GM12873 (cell line): ENCODE measurements around the gene MAML3.

Experiments
- TF ChIP-seq, protein P1 (sequence below): IDR thresholded peaks from 2 replicates; pipeline ENCODE4 v1.5.1; 2012; ENCODE audit warnings: low read depth, mild to moderate bottlenecking, moderate library complexity, low read length, control low read depth; ENCODE audit not compliant: insufficient read depth; ENCODE audit errors: missing control alignments

Gene MAML3

DNA sequence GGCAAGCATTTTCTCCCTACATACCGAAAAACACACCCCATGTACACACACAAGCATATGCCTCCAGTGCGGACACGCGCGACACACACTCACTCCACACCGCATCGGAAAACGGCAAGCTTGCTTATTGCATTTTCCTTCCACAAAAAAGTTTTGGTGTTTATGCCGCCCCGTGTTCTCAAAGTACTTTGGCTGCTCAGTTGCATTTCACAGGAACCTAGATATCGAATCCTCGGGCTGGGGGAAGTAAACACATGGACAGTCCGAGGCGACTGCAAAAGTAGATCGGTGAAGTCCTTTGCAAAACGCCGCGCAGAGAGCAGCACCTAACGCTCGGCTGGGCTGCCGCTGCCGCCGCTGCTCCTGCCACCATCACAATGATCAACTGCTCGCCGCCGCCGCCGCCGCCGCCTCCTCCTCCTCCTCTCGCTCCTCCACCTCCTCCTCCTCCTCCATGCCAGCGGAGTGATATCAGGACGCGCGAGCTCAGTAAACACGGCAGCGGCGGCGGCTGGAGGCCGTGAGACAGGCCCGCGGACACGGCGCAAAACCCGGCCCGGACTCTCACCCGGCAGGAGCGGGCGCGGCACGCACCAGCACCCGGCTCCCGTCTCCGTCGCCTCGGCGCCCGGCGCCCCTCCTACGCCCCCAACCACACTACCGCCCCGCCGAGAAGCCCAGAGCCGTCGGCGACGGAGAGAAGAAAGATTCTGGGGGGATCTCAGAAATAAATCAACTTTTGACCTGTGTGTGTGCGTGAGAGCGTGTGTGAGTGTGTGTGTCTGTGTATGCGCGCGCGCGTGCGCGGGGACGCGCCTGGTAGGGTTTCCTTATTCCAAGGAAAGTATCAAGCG is at the start of gene MAML3:
Gene MAML3 (minus strand): TSS at position 467 of the 854 bp plus-strand sequence. CDS start 857 bp downstream, outside the sequence.
- TF ChIP-seq, protein P1, sequence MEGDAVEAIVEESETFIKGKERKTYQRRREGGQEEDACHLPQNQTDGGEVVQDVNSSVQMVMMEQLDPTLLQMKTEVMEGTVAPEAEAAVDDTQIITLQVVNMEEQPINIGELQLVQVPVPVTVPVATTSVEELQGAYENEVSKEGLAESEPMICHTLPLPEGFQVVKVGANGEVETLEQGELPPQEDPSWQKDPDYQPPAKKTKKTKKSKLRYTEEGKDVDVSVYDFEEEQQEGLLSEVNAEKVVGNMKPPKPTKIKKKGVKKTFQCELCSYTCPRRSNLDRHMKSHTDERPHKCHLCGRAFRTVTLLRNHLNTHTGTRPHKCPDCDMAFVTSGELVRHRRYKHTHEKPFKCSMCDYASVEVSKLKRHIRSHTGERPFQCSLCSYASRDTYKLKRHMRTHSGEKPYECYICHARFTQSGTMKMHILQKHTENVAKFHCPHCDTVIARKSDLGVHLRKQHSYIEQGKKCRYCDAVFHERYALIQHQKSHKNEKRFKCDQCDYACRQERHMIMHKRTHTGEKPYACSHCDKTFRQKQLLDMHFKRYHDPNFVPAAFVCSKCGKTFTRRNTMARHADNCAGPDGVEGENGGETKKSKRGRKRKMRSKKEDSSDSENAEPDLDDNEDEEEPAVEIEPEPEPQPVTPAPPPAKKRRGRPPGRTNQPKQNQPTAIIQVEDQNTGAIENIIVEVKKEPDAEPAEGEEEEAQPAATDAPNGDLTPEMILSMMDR: no peak

DNA sequence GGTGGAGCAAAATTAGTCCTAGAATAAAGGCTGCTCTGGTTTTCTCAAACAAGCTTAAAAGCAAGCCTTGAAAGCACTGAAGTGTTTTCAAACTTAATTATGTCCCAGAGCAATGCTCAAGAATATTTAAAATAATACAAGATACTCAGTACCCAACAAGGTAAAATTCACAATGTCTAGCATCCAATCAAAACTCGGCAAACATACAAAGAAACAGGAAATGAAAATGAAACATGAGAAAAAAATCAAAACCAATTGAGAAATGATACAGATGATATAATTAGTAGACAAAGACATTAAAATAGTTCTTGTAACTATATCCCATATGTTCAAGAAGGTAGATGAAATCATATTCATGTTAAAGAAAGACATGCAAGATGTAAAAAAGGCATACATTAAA is 45.0 kb upstream of the MAML3 start:
- TF ChIP-seq, protein P1: no peak

DNA sequence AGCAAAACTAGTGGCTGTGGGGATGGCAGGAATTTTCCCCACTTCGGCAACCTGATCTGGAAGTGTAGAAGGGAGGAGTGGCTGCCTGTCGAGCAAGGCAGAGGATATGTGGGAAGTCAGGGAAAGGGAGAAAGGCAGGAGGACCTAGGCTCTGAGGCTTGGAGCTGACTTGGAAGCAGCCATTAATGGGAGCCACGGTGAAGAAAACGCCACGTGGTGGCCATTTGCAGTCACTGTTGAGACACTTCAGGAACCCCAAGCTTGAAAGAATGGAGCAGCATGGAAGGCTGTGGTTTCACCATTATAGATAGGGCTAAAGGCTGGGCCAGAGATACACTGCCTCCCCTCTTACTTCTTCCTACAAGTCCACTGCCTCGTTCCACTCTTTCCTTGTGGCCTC is 41.8 kb upstream of the MAML3 start:
- TF ChIP-seq, protein P1: peak; percentile 12

DNA sequence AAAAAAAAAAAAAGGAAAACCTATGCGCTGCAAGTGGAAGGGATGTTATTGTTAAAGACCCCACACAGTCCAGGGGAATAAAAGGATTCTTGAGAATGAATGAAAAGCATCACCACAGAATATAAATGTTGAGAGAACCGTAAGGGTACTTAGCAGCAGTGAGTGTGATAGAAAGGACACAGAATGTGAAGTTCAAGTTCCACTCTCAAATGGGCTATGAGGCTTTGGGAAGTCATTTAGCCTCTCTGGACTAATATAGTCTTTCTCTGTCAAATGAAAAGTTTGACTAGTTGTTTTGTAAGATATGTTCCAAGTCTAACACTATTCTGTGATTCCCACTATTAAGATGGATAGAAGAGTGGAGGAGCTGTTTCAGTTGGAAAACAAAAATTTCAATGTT is 35.8 kb upstream of the MAML3 start:
- TF ChIP-seq, protein P1: no peak

DNA sequence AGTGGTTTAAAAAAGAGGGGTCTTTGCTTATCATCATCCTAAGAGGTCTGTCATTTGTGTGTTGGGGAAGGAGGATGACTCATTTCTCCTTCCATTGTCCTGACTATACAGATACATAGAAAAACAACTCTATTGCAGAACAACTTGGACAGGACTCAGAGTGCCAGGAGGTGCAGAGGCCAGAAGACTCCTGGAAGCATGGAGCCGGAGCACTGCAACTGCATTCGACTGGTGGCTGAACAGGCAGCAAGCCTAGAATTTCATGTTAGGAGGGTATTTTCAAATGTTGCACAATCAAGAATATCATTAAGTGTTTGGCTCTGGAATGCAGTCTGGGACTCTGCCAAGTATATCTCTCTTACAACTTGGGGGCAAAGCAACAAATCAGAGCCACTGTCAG is 35.0 kb upstream of the MAML3 start:
- TF ChIP-seq, protein P1: no peak

DNA sequence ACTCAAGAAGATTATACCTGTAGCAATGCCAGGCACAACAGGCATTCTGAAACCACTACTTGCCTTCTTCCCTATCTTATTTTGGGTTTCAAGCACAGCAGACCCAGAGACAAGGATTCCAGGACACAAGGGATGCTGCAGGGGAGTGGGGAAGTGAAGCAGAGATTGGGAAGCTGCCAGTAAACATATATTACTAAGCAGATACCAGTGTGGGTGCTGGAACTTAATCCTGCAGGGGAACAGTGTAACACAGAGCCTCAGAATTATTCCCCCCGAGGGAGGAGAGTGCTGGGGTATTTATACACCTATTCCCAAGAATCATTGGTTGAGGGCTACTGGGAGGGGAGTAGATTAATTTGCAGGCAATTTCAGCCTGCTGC is 33.3 kb upstream of the MAML3 start:
- TF ChIP-seq, protein P1: no peak

DNA sequence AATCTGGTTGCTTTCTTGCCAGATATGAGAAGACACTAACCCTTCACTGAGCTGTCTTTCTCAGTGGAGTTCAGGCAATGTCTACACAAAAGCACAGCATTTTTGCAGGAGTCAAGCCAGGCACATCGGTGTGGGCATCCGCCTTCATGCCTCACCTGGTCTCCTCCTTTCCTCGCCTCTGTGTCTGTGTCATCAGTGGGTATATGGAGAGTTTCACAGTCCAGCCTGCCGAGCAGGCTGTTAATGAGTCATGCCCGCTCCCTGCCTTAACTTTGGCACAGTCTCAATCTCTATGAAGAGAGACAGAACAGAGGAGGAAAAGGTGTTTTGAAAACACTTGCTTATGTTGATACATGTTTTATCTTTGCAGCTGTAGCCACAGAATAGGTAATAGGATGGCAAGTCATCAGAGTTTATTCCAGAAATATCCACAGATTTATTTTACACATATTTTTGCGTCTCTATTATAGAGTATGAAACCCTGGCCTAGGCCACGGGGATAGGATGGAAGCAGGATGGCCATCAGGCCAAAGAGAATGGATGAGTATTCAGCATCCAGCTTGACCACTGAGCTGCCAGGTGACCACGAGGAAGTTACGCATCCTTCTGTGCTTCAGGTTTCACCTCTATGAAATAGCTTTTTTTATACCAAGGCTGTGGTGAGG is 32.8 kb upstream of the MAML3 start:
- TF ChIP-seq, protein P1: no peak
